Stimulated activated CD8-positive, alpha-beta memory T cell treated with anti-CD3 and anti-CD28 coated beads, Interleukin-15, amount 100 ng/mL, for 1 hour (primary cell): ENCODE measurements around the gene PARD3.
"Not testable (repeated sequence)": the region's sequence is repeated elsewhere in the genome, so short reads cannot be mapped to it uniquely, and the experiment has no call there.

Experiments used
- DNase-seq: peaks from one replicate; pipeline ENCODE4 v3.0.0-alpha.2; 2020; ENCODE audit warnings: low read depth

The PARD3 gene

GRCh38 chr10:34378297-34378696, 436.8 kb downstream of the PARD3 start:
- DNase-seq, result no peak

- DNase-seq, result no peak
Measured at GRCh38 chr10:34377833-34378232, 437.3 kb downstream of the PARD3 start.

GRCh38 chr10:34374356-34375045, 440.6 kb downstream of the PARD3 start:
- DNase-seq, result no peak

GRCh38 chr10:34373211-34373610, 441.9 kb downstream of the PARD3 start:
- no peak for DNase-seq

- DNase-seq, result no peak
Measured at GRCh38 chr10:34372509-34372908, 442.6 kb downstream of the PARD3 start.

GRCh38 chr10:34370126-34370525, 445.0 kb downstream of the PARD3 start:
- DNase-seq, result no peak

GRCh38 chr10:34369120-34369519, 446.0 kb downstream of the PARD3 start:
- no peak for DNase-seq

GRCh38 chr10:34364253-34365037, 450.7 kb downstream of the PARD3 start:
- DNase-seq, result no peak

GRCh38 chr10:34360984-34361383, 454.1 kb downstream of the PARD3 start:
- DNase-seq, result no peak

GRCh38 chr10:34359435-34359813, 455.7 kb downstream of the PARD3 start:
- DNase-seq, result no peak

- no peak for DNase-seq
Measured at GRCh38 chr10:34358729-34359434, 456.2 kb downstream of the PARD3 start.

GRCh38 chr10:34356463-34356862, 458.6 kb downstream of the PARD3 start:
- DNase-seq, result no peak

GRCh38 chr10:34353530-34353929, 461.6 kb downstream of the PARD3 start:
- DNase-seq, result not testable (repeated sequence)

- not testable (repeated sequence) for DNase-seq
Measured at GRCh38 chr10:34352599-34353204, 462.4 kb downstream of the PARD3 start.

- no peak for DNase-seq
Measured at GRCh38 chr10:34351161-34351560, 463.9 kb downstream of the PARD3 start.

GRCh38 chr10:34348917-34349485, 466.1 kb downstream of the PARD3 start:
- DNase-seq, result no peak

- DNase-seq, result no peak
Measured at GRCh38 chr10:34348021-34348420, 467.1 kb downstream of the PARD3 start.

- no peak for DNase-seq
Measured at GRCh38 chr10:34347131-34347530, 468.0 kb downstream of the PARD3 start.

GRCh38 chr10:34346516-34347100, 468.5 kb downstream of the PARD3 start:
- DNase-seq, result no peak

GRCh38 chr10:34345383-34345782, 469.7 kb downstream of the PARD3 start:
- DNase-seq, result no peak

- no peak for DNase-seq
Measured at GRCh38 chr10:34343764-34344163, 471.3 kb downstream of the PARD3 start.

- DNase-seq, result no peak
Measured at GRCh38 chr10:34341473-34341872, 473.6 kb downstream of the PARD3 start.
